AG04449 (cell line): Measurements from ENCODE around the gene CD300H.

Experiments
- CTCF ChIA-PET: fragments of 350-600 bp; formaldehyde crosslinking; extraction: SDS; loops from one replicate; lab custom pipeline; 2021; ENCODE audit warnings: antibody characterized with exemption; lab: Yijun Ruan, JAX
- POLR2A ChIA-PET: fragments of 400-600, 350-600 bp; formaldehyde crosslinking; extraction: SDS; loops from one replicate; lab custom pipeline; 2020; ENCODE audit warnings: antibody characterized with exemption, inconsistent platforms; lab: Yijun Ruan, JAX
- DNase-seq: peaks from one replicate; pipeline ENCODE4 v3.0.0-alpha.2; 2010; ENCODE audit warnings: low read depth, low spot score
- H3K4me3 ChIP-seq: 2 replicates; pipeline ENCODE4 v1.5.1; 2011; ENCODE audit warnings: low read depth, mild to moderate bottlenecking, control low read depth, low read length
- CTCF ChIP-seq: IDR thresholded peaks from one replicate; pipeline ENCODE4 v1.5.1; 2011; ENCODE audit warnings: mild to moderate bottlenecking, moderate library complexity, low read length, control low read depth, inconsistent platforms; ENCODE audit not compliant: insufficient read depth; ENCODE audit errors: missing control alignments

The CD300H gene

GRCh38 chr17:74595037-74595750 lies 27.9 kb upstream of the CD300H start:
- ChIA-PET CTCF (no interaction called here), POLR2A (no interaction called here)
- TF ChIP-seq CTCF = no peak
- no peak for DNase-seq
- H3K4me3 ChIP-seq = no peak overlapping the region

- no peak for TF ChIP-seq CTCF
- DNase-seq = no peak
- no peak within 1 kb of the TSS for H3K4me3 ChIP-seq
- CTCF ChIA-PET = interaction anchor here (1.0 to 1.4 kb wide), 2 partner anchors 9 to 64 kb away, joined by 3 to 4 read pairs; no protein-coding TSS in a partner anchor
- POLR2A ChIA-PET = no interaction called here
These were observed 25.0 kb upstream of the CD300H start, which contains the start of gene CD300LD for GRCh38 chr17:74592087-74592990. Gene CD300LD, minus strand, starts transcription at chr17:74592283. Its CDS starts 81 bp downstream, at chr17:74592202.

GRCh38 chr17:74591503-74591902 lies 24.2 kb upstream of the CD300H start:
- POLR2A ChIA-PET = no interaction called here
- CTCF ChIA-PET = interaction anchor here (1.0 kb wide), 1 partner anchor 10 kb away, joined by 4 read pairs; no protein-coding TSS in a partner anchor
- no peak for TF ChIP-seq CTCF

DNA sequence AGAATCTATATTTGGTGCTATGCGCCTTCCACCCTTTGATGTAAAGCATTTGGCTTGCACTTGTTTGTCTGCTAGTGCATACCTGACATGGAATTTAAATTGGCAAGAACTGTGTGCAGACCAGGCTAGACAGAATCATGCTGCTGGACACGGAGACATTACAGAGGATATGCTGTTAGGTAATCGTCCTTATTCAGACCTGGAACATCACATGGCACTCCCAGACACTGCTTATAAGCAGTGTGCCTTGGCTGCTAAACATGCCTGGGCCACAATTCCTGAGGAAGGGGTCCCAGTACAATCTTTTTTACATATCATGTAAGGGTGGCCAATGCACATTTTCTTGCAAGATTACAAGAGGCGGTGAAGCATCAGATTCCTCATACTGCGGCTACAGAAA lies 18.4 kb upstream of the CD300H start:
- POLR2A ChIA-PET = no interaction called here
- H3K4me3 ChIP-seq = no peak overlapping the region
- TF ChIP-seq CTCF = no peak
- no peak for DNase-seq
- CTCF ChIA-PET = no interaction called here

More at GRCh38 chr17:74591503-74591902, 24.2 kb upstream of the CD300H start:
- H3K4me3 ChIP-seq = no peak overlapping the region
- DNase-seq = no peak

GRCh38 chr17:74584292-74585060 lies 17.2 kb upstream of the CD300H start:
- TF ChIP-seq CTCF = no peak
- POLR2A ChIA-PET = no interaction called here
- CTCF ChIA-PET = no interaction called here
- no peak overlapping the region for H3K4me3 ChIP-seq
- no peak for DNase-seq
